A549 (cell line): ENCODE measurements around the gene NAA38. TPM values are rescaled to one million over a fixed set of nuclear protein-coding genes. Genes with fewer than 3 reads are reported as not detected.

Source experiments
- ATAC-seq, 2 experiments: fragments of 200-7000 bp in 1 of 2; fragments of >200 bp in 1 of 2; cut with Nextera tagmentation in 1 of 2; cut with Tn5 transposase in 1 of 2; 3 replicates each; pipeline versions ENCODE4 v1.8.0 to v1.9.1; 2018 to 2020; ENCODE audit warnings: mild to moderate bottlenecking in 1 of 2, moderate library complexity in 1 of 2
- CTCF ChIA-PET: fragments of 300-600 bp; sonication (Branson Sonifier 250); formaldehyde crosslinking; extraction: SDS; loops from one replicate; lab custom pipeline; 2021; ENCODE audit warnings: antibody characterized with exemption, inconsistent platforms; lab: Yijun Ruan, JAX
- POLR2A ChIA-PET: fragments of 350-600 bp; formaldehyde crosslinking; extraction: SDS; loops from one replicate; lab custom pipeline; 2021; ENCODE audit warnings: antibody characterized with exemption, inconsistent platforms; lab: Yijun Ruan, JAX
- DNase-seq, 2 experiments: peaks; one replicate each; pipeline versions ENCODE4 v3.0.0 to v3.0.0-alpha.2; 2011 to 2016; ENCODE audit warnings: low read depth in 1 of 2, low spot score in 1 of 2
- FAIRE-seq: peaks from 2 replicates; lab custom pipeline; 2011; peaks lifted over from hg19 to GRCh38; lab: Jason Lieb, UNC
- H3K27ac ChIP-seq, 2 experiments: fragments of >200 bp; sonication (Bioruptor Twin); formaldehyde crosslinking; 3 replicates each; pipeline ENCODE4 v1.5.1; 2016 to 2017
- H3K4me1 ChIP-seq: fragments of >200 bp; sonication (Bioruptor Twin); formaldehyde crosslinking; 3 replicates; pipeline ENCODE4 v1.6.1; 2016
- H3K4me2 ChIP-seq: fragments of >200 bp; sonication (Bioruptor Twin); formaldehyde crosslinking; 3 replicates; pipeline ENCODE4 v1.6.1; 2016
- H3K4me3 ChIP-seq: fragments of >200 bp; sonication (Bioruptor Twin); formaldehyde crosslinking; 3 replicates; pipeline ENCODE4 v1.5.1; 2016
- H3K9me3 ChIP-seq: fragments of >200 bp; sonication (Bioruptor Twin); formaldehyde crosslinking; 3 replicates; pipeline ENCODE4 v1.6.1; 2016
- BCL3 ChIP-seq: fragments of >200 bp; sonication (Bioruptor Twin); formaldehyde crosslinking; IDR thresholded peaks from 3 replicates; pipeline ENCODE4 v1.6.1; 2016
- BHLHE40 ChIP-seq: IDR thresholded peaks from 2 replicates; pipeline ENCODE4 v1.6.1; 2012; ENCODE audit warnings: low read depth, low read length, inconsistent platforms
- CHD4 ChIP-seq: fragments of 200-600 bp; sonication (generic); IDR thresholded peaks from 2 replicates; pipeline ENCODE4 v1.6.1; 2016; ENCODE audit warnings: antibody characterized with exemption, mild to moderate bottlenecking, borderline replicate concordance
- CTCF ChIP-seq: fragments of >200 bp; sonication (Bioruptor Twin); formaldehyde crosslinking; IDR thresholded peaks from 3 replicates; pipeline ENCODE4 v1.5.1; 2016
- EHF ChIP-seq: fragments of 250-450 bp; sonication (Bioruptor Pico); IDR thresholded peaks from 2 replicates; pipeline ENCODE4 v1.5.0; 2020; ENCODE audit warnings: mild to moderate bottlenecking
- EP300 ChIP-seq, 2 experiments: fragments of >200 bp; sonication (Bioruptor Twin); formaldehyde crosslinking; IDR thresholded peaks; 2 replicates in 1 of 2; 3 replicates in 1 of 2; pipeline ENCODE4 v1.6.1; 2016 to 2017
- FOSB ChIP-seq: fragments of 250-450 bp; sonication (Bioruptor Pico); IDR thresholded peaks from 2 replicates; pipeline ENCODE4 v1.5.0; 2020; ENCODE audit warnings: mild to moderate bottlenecking, moderate library complexity
- FOXS1 ChIP-seq: fragments of 250-450 bp; sonication (Bioruptor Pico); IDR thresholded peaks from 2 replicates; pipeline ENCODE4 v1.5.0; 2020; ENCODE audit warnings: mild to moderate bottlenecking, moderate library complexity
- GATA3 ChIP-seq: IDR thresholded peaks from 2 replicates; pipeline ENCODE4 v1.6.1; 2012; ENCODE audit warnings: borderline replicate concordance
- HOXB5 ChIP-seq: fragments of 250-450 bp; sonication (Bioruptor Pico); IDR thresholded peaks from 2 replicates; pipeline ENCODE4 v1.5.0; 2020; ENCODE audit warnings: mild to moderate bottlenecking, moderate library complexity
- MAZ ChIP-seq: fragments of 150-350 bp; IDR thresholded peaks from 2 replicates; pipeline ENCODE4 v1.6.1; 2014; ENCODE audit warnings: antibody characterized with exemption, low read depth, low read length, borderline replicate concordance
- MYC ChIP-seq: IDR thresholded peaks from 2 replicates; pipeline ENCODE4 v1.6.1; 2012; ENCODE audit warnings: mild to moderate bottlenecking, inconsistent platforms, low read length, improper control_type of control experiment, borderline replicate concordance
- PBX3 ChIP-seq: IDR thresholded peaks from 2 replicates; pipeline ENCODE4 v1.6.1; 2012
- POLR2AphosphoS2 ChIP-seq: conservative IDR thresholded peaks from 2 replicates; pipeline ENCODE4 v1.6.1; 2012; ENCODE audit warnings: low read length, improper control_type of control experiment, inconsistent platforms
- RAD21 ChIP-seq, 2 experiments: fragments of >200 bp in 1 of 2; sonication (Bioruptor Twin) in 1 of 2; formaldehyde crosslinking in 1 of 2; IDR thresholded peaks in 1 of 2; conservative IDR thresholded peaks in 1 of 2; 2 replicates in 1 of 2; 3 replicates in 1 of 2; pipeline ENCODE4 v1.6.1; 2012 to 2018; ENCODE audit warnings: inconsistent platforms in 1 of 2
- RARB ChIP-seq: fragments of 250-450 bp; sonication (Bioruptor Pico); IDR thresholded peaks from 2 replicates; pipeline ENCODE4 v1.8.0; 2021; ENCODE audit warnings: mild to moderate bottlenecking, moderate library complexity
- SMC3 ChIP-seq: fragments of >200 bp; sonication (Bioruptor Twin); formaldehyde crosslinking; IDR thresholded peaks from 3 replicates; pipeline ENCODE4 v1.6.1; 2018; ENCODE audit warnings: inconsistent platforms
- TFCP2L1 ChIP-seq: fragments of 250-450 bp; sonication (Bioruptor Pico); IDR thresholded peaks from 2 replicates; pipeline ENCODE4 v1.5.0; 2021; ENCODE audit warnings: mild to moderate bottlenecking
- ZFP36 ChIP-seq: fragments of 450-650 bp; IDR thresholded peaks from 2 replicates; pipeline ENCODE4 v1.6.1; 2014; ENCODE audit warnings: borderline replicate concordance; ENCODE audit not compliant: partially characterized antibody
- WGBS: methylation state at CpG from one replicate; pipeline ENCODE4 v1.1.6; 2017; ENCODE audit errors: missing lambda C conversion rate; 5-methylcytosine and 5-hydroxymethylcytosine counted together
- polyA plus RNA-seq, 4 experiments: library from polyadenylated mRNA; depleted of rRNA in 3 of 4; stranded (reverse); fragments of >200 nt; fragmentation: RNase III in 1 of 4; extraction: RNeasy Plus Mini Kit Qiagen cat#74134 plus additional on column Dnase treatment in 1 of 4; gene quantifications; 2 replicates in 3 of 4; 3 replicates in 1 of 4; pipeline ENCODE4 v1.2.3, GENCODE V29; 2011 to 2017

The NAA38 gene
- polyA plus RNA-seq, 2 of the 4 experiments (the other 2 are of a cell fraction) = 102 to 287 TPM

- TF ChIP-seq EHF (CRISPR knock-in tag) (no peak), RAD21 (conservative IDR thresholded peaks at IDR 0.05 in 1 of 2, IDR thresholded peaks at IDR 0.05 in 1 of 2) (peak; percentile 94 to 97), CTCF (peak; percentile 96), PBX3 (no peak), RARB (CRISPR knock-in tag) (no peak), SMC3 (peak; percentile 97)
- TF ChIP-seq, all 56 proteins: peak for 4
These were observed 5.5 kb upstream of the NAA38 start (continued) for GRCh38 chr17:7862692-7863437.

- H3K9me3 ChIP-seq = no peaks in the 10 kb centered on the region
- peaks cover 24% of the 10 kb centered on the region for H3K4me1 ChIP-seq
- H3K4me3 ChIP-seq = peak overlapping the region; percentile 69
- ChIA-PET CTCF (interaction anchor here (1.0 to 14.5 kb wide), 14 partner anchors 15 to 200 kb away, joined by 3 to 339 read pairs (median 60); partner anchors contain the start of genes ALOX15B, KDM6B, RNF227 and TRAPPC1), POLR2A (interaction anchor here (1.0 kb wide), 1 partner anchor 131 kb away, joined by 4 read pairs; no protein-coding TSS in a partner anchor)
- H3K27ac ChIP-seq = peak overlapping the region; percentile 91 to 98; a peak in 5 of 6 replicates
- ATAC-seq = no peak
- TF ChIP-seq FOXS1 = no peak
- no peak for TF ChIP-seq EP300 (IDR thresholded peaks at IDR 0.05)
- no peak for TF ChIP-seq POLR2AphosphoS2
- TF ChIP-seq TFCP2L1 (CRISPR knock-in tag) = no peak
- no peak for TF ChIP-seq CHD4
- no peak for TF ChIP-seq GATA3
- no peak for TF ChIP-seq BHLHE40
- TF ChIP-seq MAZ = no peak
- TF ChIP-seq FOSB (CRISPR knock-in tag) = no peak
- no peak for TF ChIP-seq SMC3
- no peak for TF ChIP-seq RAD21 (conservative IDR thresholded peaks at IDR 0.05 in 1 of 2, IDR thresholded peaks at IDR 0.05 in 1 of 2)
- no peak for TF ChIP-seq RARB (CRISPR knock-in tag)
- TF ChIP-seq ZFP36 = no peak
- TF ChIP-seq BCL3 = no peak
- TF ChIP-seq HOXB5 (CRISPR knock-in tag) = no peak
- no peak for DNase-seq
- 95% methylated on average over 8 of the region's 8 CpGs for WGBS
- peak overlapping the region; percentile 81 for H3K4me2 ChIP-seq
- no peak for FAIRE-seq
These were observed 1.7 kb upstream of the NAA38 start for GRCh38 chr17:7859028-7859427.

GRCh38 chr17:7858522-7858810 lies 1.1 kb upstream of the NAA38 start:
- 22% methylated on average over 18 of the region's 20 CpGs for WGBS
- Histone ChIP-seq H3K9me3 (no peaks in the 10 kb centered on the region), H3K27ac (peak overlapping the region; percentile 91 to 98), H3K4me3 (peak overlapping the region; percentile 69), H3K4me1 (peaks cover 24% of the 10 kb centered on the region), H3K4me2 (peak overlapping the region; percentile 81)
- peak in 1 of 2 experiments; percentile 29; a peak in 3 of 5 replicates for TF ChIP-seq RAD21 (conservative IDR thresholded peaks at IDR 0.05 in 1 of 2, IDR thresholded peaks at IDR 0.05 in 1 of 2)
- no peak for TF ChIP-seq MYC
- TF ChIP-seq CTCF = 0 out of 3 replicates have a peak, but pooled peaks have one; percentile 13
- POLR2A ChIA-PET = no interaction called here
- ATAC-seq = peak; percentile 39 to 55; a peak in 5 of 6 replicates
- peak; percentile 69 for DNase-seq
- FAIRE-seq = no peak
- CTCF ChIA-PET = interaction anchor here (1.0 to 14.5 kb wide), 11 partner anchors 15 to 201 kb away, joined by 3 to 339 read pairs (median 108); partner anchors contain the start of genes ALOX15B and KDM6B
